Measurements from ENCODE around the gene PSG6.
"Not testable (repeated sequence)": the region's sequence is repeated elsewhere in the genome, so short reads cannot be mapped to it uniquely, and the experiment has no call there.

GRCh38 chr19:42882010-42882409, 35.7 kb downstream of the PSG6 start:
- not testable (repeated sequence) for TF ChIP-seq POLR2A (IDR thresholded peaks at IDR 0.05; ENCODE audit: low read length); GATA1 (IDR thresholded peaks at IDR 0.05; ENCODE audit: low read depth, low read length)

Data from erythroblast (primary cell).